ENCODE data around the gene HAUS7. TPM values are rescaled to one million over a fixed set of nuclear protein-coding genes. Genes with fewer than 3 reads are reported as not detected.

HAUS7 gene
- total RNA-seq, 2 experiments from 2014 or later = 24.4 to 25.6 TPM

DNA sequence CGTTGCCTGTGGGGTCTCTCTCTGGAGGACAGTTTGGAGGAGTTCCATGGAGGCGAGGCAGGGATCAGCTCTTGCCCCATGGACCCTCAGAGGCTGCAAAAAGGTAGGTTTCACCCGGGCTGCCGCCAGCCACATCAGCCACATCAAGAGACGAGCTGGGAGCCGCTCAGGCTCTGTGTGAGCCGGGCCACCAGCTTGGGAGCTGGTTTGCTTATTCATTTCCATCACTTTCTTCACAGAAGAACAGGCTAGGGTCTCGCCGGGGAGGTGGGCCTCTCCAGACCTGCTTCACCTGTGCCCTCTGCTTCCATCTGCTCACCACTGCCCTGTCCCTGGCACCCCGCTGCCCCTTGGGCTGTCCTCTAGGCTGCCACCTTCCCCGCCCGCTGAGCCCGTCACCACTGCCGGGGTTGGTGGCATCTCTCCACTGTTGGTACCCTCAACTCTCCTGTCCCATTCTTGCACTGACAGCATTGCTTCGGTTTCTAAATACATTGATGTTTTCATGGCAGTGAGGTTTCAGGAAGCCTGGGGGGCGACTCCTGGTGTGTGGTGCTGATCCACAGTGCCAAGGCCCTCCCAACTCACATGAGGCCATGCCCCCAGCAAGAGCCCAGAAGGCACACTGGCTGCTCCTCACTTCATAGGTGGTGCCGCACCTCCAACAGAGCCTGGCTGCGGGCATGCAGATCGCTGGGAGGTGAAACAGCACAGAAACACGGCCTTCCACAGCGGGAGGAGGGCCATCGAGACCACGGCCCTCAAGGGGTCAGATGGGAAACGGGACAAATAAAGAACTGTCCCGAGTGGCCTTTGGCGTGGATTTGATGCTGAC, 20.0 kb downstream of the HAUS7 start:
- CTCF ChIA-PET = no interaction called here
- no peak for ATAC-seq (ENCODE audit: poor library complexity)
- peaks cover 15% of the 10 kb centered on the region for H3K36me3 Mint-ChIP-seq (ENCODE audit: low read depth)
- TF ChIP-seq, protein P1, sequence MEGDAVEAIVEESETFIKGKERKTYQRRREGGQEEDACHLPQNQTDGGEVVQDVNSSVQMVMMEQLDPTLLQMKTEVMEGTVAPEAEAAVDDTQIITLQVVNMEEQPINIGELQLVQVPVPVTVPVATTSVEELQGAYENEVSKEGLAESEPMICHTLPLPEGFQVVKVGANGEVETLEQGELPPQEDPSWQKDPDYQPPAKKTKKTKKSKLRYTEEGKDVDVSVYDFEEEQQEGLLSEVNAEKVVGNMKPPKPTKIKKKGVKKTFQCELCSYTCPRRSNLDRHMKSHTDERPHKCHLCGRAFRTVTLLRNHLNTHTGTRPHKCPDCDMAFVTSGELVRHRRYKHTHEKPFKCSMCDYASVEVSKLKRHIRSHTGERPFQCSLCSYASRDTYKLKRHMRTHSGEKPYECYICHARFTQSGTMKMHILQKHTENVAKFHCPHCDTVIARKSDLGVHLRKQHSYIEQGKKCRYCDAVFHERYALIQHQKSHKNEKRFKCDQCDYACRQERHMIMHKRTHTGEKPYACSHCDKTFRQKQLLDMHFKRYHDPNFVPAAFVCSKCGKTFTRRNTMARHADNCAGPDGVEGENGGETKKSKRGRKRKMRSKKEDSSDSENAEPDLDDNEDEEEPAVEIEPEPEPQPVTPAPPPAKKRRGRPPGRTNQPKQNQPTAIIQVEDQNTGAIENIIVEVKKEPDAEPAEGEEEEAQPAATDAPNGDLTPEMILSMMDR (IDR thresholded peaks at IDR 0.05) = no peak
- H3K27ac ChIP-seq (ENCODE audit: low read depth in 1 of 2, low read length in 2 of 2) = no peak overlapping the region
- peaks cover 10% of the 10 kb centered on the region for H3K36me3 ChIP-seq (ENCODE audit: insufficient read depth, low read length)
- H3K27me3 Mint-ChIP-seq = no peaks in the 10 kb centered on the region
- DNase-seq = peak in 1 of 14 experiments; percentile 1
- intact Hi-C loops (cut with DNase I, micrococcal nuclease) = no loop called here
- H3K9me3 ChIP-seq (ENCODE audit: control insufficient read depth in 1 of 2, insufficient read depth in 1 of 2, low read length in 2 of 2) = no peaks in the 10 kb centered on the region
- no peak overlapping the region for H3K27ac Mint-ChIP-seq
- no peak overlapping the region for H3K4me3 Mint-ChIP-seq
- no peaks in the 10 kb centered on the region for H3K27me3 ChIP-seq (ENCODE audit: control insufficient read depth in 1 of 2, insufficient read depth in 2 of 2, low read length in 2 of 2)
- no peaks in the 10 kb centered on the region for H3K4me1 ChIP-seq (ENCODE audit: insufficient read depth, low read length)
- no peaks in the 10 kb centered on the region for H3K4me1 Mint-ChIP-seq (ENCODE audit: low read depth)
- H3K9me3 Mint-ChIP-seq = no peaks in the 10 kb centered on the region
- no peak overlapping the region for H3K4me3 ChIP-seq (ENCODE audit: low read length)
- POLR2A ChIA-PET = no interaction called here

DNA sequence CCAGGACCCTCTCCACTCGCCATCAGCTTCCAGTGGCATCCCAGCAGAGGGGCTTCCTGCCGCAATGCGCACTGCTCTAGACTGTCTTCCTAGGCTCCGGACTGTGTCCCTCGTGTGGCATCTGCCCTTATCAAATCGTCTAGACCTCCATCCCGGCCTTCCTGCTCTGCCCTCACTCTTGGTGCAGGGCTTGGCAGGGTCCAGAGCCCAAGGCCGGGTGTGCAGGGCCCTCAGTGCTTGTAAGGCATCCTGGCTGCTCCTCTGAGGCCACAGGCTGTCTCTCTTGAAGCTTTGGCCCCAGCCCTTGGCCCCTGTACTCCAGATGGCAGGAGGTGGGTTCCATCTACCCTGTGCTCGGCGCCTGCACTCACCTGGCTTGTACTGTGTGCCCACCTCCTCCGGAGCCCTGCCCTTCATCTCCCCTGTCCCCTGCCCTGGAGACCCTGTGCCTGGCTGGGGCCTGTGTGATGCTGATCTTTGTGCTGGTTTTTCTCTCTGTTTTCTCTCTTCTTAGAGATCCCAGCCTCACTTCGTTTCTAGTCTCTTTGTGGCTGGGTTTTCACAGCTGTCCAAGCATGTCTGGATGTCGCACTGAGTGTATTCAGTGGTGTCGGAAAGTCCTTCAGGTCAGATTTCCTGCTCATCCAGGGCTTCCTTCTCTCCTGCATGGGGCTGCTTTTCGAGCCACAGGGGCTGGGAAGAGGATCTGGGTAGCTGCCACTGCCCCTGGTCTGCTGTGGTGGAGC, 20.8 kb downstream of the HAUS7 start:
- POLR2A ChIA-PET = no interaction called here
- DNase-seq = no peak
- Histone ChIP-seq H3K9me3 (ENCODE audit: control insufficient read depth in 1 of 2, insufficient read depth in 1 of 2, low read length in 2 of 2) (no peaks in the 10 kb centered on the region), H3K4me3 (ENCODE audit: low read length) (no peak overlapping the region), H3K27ac (ENCODE audit: low read depth in 1 of 2, low read length in 2 of 2) (no peak overlapping the region), H3K4me1 (ENCODE audit: insufficient read depth, low read length) (no peaks in the 10 kb centered on the region), H3K36me3 (ENCODE audit: insufficient read depth, low read length) (peaks cover 5% of the 10 kb centered on the region), H3K27me3 (ENCODE audit: control insufficient read depth in 1 of 2, insufficient read depth in 2 of 2, low read length in 2 of 2) (no peaks in the 10 kb centered on the region)
- Mint-ChIP-seq H3K27ac (no peak overlapping the region), H3K9me3 (no peaks in the 10 kb centered on the region), H3K4me3 (no peak overlapping the region), H3K36me3 (ENCODE audit: low read depth) (peaks cover 15% of the 10 kb centered on the region), H3K27me3 (no peaks in the 10 kb centered on the region), H3K4me1 (ENCODE audit: low read depth) (no peaks in the 10 kb centered on the region)
- intact Hi-C loops (cut with DNase I, micrococcal nuclease) = no loop called here
- ATAC-seq (ENCODE audit: poor library complexity) = no peak
- CTCF ChIA-PET = no interaction called here
- TF ChIP-seq, protein P1 (IDR thresholded peaks at IDR 0.05) = no peak

DNA sequence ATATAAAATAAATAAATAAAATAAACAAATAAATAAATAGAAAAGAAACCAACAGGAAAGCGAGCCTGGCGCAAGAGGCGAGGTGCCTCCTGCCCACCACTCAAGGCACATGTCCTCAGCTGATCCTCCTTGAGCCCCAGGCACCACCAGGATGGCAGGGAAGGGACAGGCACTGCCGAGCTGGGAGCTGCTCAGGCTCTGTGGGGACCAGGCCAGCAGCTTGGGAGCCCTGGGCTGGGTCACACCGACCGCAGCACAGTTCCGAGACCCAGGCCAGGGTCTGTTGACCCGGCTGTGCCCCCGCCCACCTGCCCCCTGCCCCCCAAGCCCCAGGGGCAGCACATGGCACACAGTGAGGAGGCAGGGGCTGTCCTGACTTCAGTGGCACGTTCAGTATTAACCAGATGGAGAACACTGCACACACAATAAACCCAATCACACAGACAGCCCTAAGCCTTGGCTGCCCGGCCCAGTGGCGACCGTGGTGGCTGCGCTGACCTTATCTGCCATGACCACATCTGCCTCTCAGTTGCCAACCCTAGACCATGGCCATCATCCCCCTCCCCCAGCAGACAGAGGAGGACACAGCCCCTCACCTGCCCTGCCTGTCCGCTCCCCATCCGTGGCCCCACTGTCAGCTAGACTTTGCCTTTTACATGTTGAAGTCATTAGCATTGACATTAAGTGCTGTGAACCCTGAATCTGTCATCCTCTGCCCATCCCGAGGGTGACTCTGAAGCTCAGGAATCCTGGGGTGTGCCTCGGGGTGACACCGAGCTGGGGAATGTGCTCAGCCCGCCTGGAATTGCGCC, 21.6 kb downstream of the HAUS7 start:
- ChIA-PET CTCF (no interaction called here), POLR2A (no interaction called here)
- Histone ChIP-seq H3K9me3 (ENCODE audit: control insufficient read depth in 1 of 2, insufficient read depth in 1 of 2, low read length in 2 of 2) (no peaks in the 10 kb centered on the region), H3K4me3 (ENCODE audit: low read length) (no peak overlapping the region), H3K27ac (ENCODE audit: low read depth in 1 of 2, low read length in 2 of 2) (no peak overlapping the region), H3K36me3 (ENCODE audit: insufficient read depth, low read length) (peaks cover 5% of the 10 kb centered on the region), H3K4me1 (ENCODE audit: insufficient read depth, low read length) (no peaks in the 10 kb centered on the region), H3K27me3 (ENCODE audit: control insufficient read depth in 1 of 2, insufficient read depth in 2 of 2, low read length in 2 of 2) (no peaks in the 10 kb centered on the region)
- no peak for ATAC-seq (ENCODE audit: poor library complexity)
- H3K4me1 Mint-ChIP-seq (ENCODE audit: low read depth) = no peaks in the 10 kb centered on the region
- DNase-seq = no peak
- no peaks in the 10 kb centered on the region for H3K9me3 Mint-ChIP-seq
- no peak overlapping the region for H3K27ac Mint-ChIP-seq
- H3K27me3 Mint-ChIP-seq = no peaks in the 10 kb centered on the region
- TF ChIP-seq, protein P1 (IDR thresholded peaks at IDR 0.05) = no peak
- intact Hi-C loops (cut with DNase I, micrococcal nuclease) = no loop called here
- H3K4me3 Mint-ChIP-seq = no peak overlapping the region
- peaks cover 15% of the 10 kb centered on the region for H3K36me3 Mint-ChIP-seq (ENCODE audit: low read depth)
